DOHH2 (cell line): ENCODE data around the gene RBM15B.

Source experiments
- CTCF ChIP-seq: fragments of 200-600 bp; sonication (generic); IDR thresholded peaks from one replicate; pipeline ENCODE4 v1.5.1; 2014; ENCODE audit warnings: antibody characterized with exemption, mild to moderate bottlenecking, low read depth, low read length; ENCODE audit not compliant: poor library complexity, severe bottlenecking
- EZH2phosphoT487 ChIP-seq: fragments of 200-600 bp; sonication (generic); IDR thresholded peaks from 2 replicates; pipeline ENCODE4 v1.6.1; 2017; ENCODE audit warnings: borderline replicate concordance, mild to moderate bottlenecking, antibody characterized with exemption, low read length, moderate library complexity, mixed read lengths

GRCh38 chr3:51375136-51375535, 15.9 kb upstream of the RBM15B start:
- TF ChIP-seq CTCF (no peak), EZH2phosphoT487 (no peak)
